Measurements from ENCODE around the gene OOSP4A.

GRCh38 chr11:59941091-59941490 lies 22.7 kb upstream of the OOSP4A start:
- TF ChIP-seq, protein P1, sequence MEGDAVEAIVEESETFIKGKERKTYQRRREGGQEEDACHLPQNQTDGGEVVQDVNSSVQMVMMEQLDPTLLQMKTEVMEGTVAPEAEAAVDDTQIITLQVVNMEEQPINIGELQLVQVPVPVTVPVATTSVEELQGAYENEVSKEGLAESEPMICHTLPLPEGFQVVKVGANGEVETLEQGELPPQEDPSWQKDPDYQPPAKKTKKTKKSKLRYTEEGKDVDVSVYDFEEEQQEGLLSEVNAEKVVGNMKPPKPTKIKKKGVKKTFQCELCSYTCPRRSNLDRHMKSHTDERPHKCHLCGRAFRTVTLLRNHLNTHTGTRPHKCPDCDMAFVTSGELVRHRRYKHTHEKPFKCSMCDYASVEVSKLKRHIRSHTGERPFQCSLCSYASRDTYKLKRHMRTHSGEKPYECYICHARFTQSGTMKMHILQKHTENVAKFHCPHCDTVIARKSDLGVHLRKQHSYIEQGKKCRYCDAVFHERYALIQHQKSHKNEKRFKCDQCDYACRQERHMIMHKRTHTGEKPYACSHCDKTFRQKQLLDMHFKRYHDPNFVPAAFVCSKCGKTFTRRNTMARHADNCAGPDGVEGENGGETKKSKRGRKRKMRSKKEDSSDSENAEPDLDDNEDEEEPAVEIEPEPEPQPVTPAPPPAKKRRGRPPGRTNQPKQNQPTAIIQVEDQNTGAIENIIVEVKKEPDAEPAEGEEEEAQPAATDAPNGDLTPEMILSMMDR (IDR thresholded peaks at IDR 0.05; ENCODE audit: low read length) = no peak
- TF ChIP-seq EZH2 (optimal IDR thresholded peaks at IDR 0.05; ENCODE audit: low read depth, low read length) = no peak

Measured in MM.1S (cell line).